PC-9 (cell line): ENCODE data around the gene RHOT1.

ENCODE experiments used
- EZH2 ChIP-seq: fragments of 200-600 bp; sonication (generic); IDR thresholded peaks from 2 replicates; pipeline ENCODE4 v1.8.0; 2017; ENCODE audit warnings: antibody characterized with exemption, low read depth
- TF ChIP-seq, protein P1 (sequence below): fragments of 200-600 bp; sonication (generic); conservative IDR thresholded peaks from 2 replicates; pipeline ENCODE4 v1.6.1; 2017; ENCODE audit warnings: mixed run types, antibody characterized with exemption, mild to moderate bottlenecking, moderate library complexity

- TF ChIP-seq, protein P1, sequence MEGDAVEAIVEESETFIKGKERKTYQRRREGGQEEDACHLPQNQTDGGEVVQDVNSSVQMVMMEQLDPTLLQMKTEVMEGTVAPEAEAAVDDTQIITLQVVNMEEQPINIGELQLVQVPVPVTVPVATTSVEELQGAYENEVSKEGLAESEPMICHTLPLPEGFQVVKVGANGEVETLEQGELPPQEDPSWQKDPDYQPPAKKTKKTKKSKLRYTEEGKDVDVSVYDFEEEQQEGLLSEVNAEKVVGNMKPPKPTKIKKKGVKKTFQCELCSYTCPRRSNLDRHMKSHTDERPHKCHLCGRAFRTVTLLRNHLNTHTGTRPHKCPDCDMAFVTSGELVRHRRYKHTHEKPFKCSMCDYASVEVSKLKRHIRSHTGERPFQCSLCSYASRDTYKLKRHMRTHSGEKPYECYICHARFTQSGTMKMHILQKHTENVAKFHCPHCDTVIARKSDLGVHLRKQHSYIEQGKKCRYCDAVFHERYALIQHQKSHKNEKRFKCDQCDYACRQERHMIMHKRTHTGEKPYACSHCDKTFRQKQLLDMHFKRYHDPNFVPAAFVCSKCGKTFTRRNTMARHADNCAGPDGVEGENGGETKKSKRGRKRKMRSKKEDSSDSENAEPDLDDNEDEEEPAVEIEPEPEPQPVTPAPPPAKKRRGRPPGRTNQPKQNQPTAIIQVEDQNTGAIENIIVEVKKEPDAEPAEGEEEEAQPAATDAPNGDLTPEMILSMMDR: no peak
- TF ChIP-seq EZH2: no peak
Observed at GRCh38 chr17:32159586-32160438, 17.5 kb downstream of the RHOT1 start.
